HepG2 (cell line): ENCODE results near the gene DRAP1. TPM values are rescaled to one million over a fixed set of nuclear protein-coding genes. Genes with fewer than 3 reads are reported as not detected.

Experiments
- ARID4A ChIP-seq: sonication (generic); formaldehyde crosslinking; IDR thresholded peaks from 2 replicates; pipeline ENCODE4 v1.5.0; 2020; ENCODE audit warnings: mild to moderate bottlenecking, missing genetic modification reagents, borderline replicate concordance
- ATM ChIP-seq: fragments of 450-650 bp; IDR thresholded peaks from 2 replicates; pipeline ENCODE4 v1.7.1; 2017; ENCODE audit warnings: mild to moderate bottlenecking, borderline replicate concordance
- HES4 ChIP-seq: sonication (generic); formaldehyde crosslinking; IDR thresholded peaks from 2 replicates; pipeline ENCODE4 v1.9.0; 2021; ENCODE audit warnings: mild to moderate bottlenecking, missing genetic modification reagents, borderline replicate concordance
- HOXA7 ChIP-seq: sonication (generic); formaldehyde crosslinking; IDR thresholded peaks from 2 replicates; pipeline ENCODE4 v1.8.1; 2022; ENCODE audit warnings: mild to moderate bottlenecking, missing genetic modification reagents, moderate library complexity
- JARID2 ChIP-seq: sonication (generic); formaldehyde crosslinking; IDR thresholded peaks from 2 replicates; pipeline ENCODE4 v1.8.1; 2023; ENCODE audit warnings: missing genetic modification reagents, inconsistent platforms; ENCODE audit not compliant: insufficient replicate concordance
- KAT7 ChIP-seq: IDR thresholded peaks from 2 replicates; pipeline ENCODE4 v1.6.1; 2018; ENCODE audit warnings: borderline replicate concordance, missing compliant biosample characterization
- KDM3A ChIP-seq: IDR thresholded peaks from 2 replicates; pipeline ENCODE4 v1.6.1; 2018; ENCODE audit warnings: low read depth, missing compliant biosample characterization
- NFIB ChIP-seq: sonication (generic); formaldehyde crosslinking; IDR thresholded peaks from 2 replicates; pipeline ENCODE4 v1.9.0; 2021; ENCODE audit warnings: missing genetic modification reagents, mild to moderate bottlenecking, borderline replicate concordance
- NPAS2 ChIP-seq: sonication (generic); formaldehyde crosslinking; IDR thresholded peaks from 2 replicates; pipeline ENCODE4 v1.8.0; 2022; ENCODE audit warnings: mild to moderate bottlenecking, missing genetic modification reagents, borderline replicate concordance
- NR2C2 ChIP-seq: sonication (generic); formaldehyde crosslinking; IDR thresholded peaks from 2 replicates; pipeline ENCODE4 v1.4.0; 2020; ENCODE audit warnings: missing genetic modification reagents, mild to moderate bottlenecking, moderate library complexity, borderline replicate concordance
- SMARCE1 ChIP-seq: fragments of 450-650 bp; IDR thresholded peaks from 2 replicates; pipeline ENCODE4 v1.6.1; 2017; ENCODE audit warnings: borderline replicate concordance
- USF2 ChIP-seq, 2 experiments: sonication (generic) in 1 of 2; formaldehyde crosslinking in 1 of 2; IDR thresholded peaks; 2 replicates each; pipeline versions ENCODE4 v1.5.1 to v1.6.1; 2011 to 2020; ENCODE audit warnings: borderline replicate concordance in 1 of 2, low read depth in 1 of 2, low read length in 1 of 2, mild to moderate bottlenecking in 1 of 2, missing genetic modification reagents in 1 of 2, moderate library complexity in 1 of 2
- ZHX2 ChIP-seq, 2 experiments: sonication (generic) in 1 of 2; formaldehyde crosslinking in 1 of 2; IDR thresholded peaks; 2 replicates each; pipeline versions ENCODE4 v1.6.1 to v1.9.0; 2014 to 2022; ENCODE audit warnings: antibody characterized with exemption in 1 of 2, borderline replicate concordance in 1 of 2, inconsistent platforms in 1 of 2, low read depth in 1 of 2, missing genetic modification reagents in 1 of 2
- ZNF484 ChIP-seq: sonication (generic); formaldehyde crosslinking; IDR thresholded peaks from 2 replicates; pipeline ENCODE4 v1.5.1; 2020; ENCODE audit warnings: mild to moderate bottlenecking, low read depth, missing genetic modification reagents, borderline replicate concordance
- ZNF709 ChIP-seq: sonication (generic); formaldehyde crosslinking; IDR thresholded peaks from 2 replicates; pipeline ENCODE4 v1.5.0; 2020; ENCODE audit warnings: mild to moderate bottlenecking, missing genetic modification reagents
- ZNF713 ChIP-seq: sonication (generic); formaldehyde crosslinking; IDR thresholded peaks from 2 replicates; pipeline ENCODE4 v1.4.0; 2020; ENCODE audit warnings: mild to moderate bottlenecking, missing genetic modification reagents
- polyA plus RNA-seq, 8 experiments: library from polyadenylated mRNA; depleted of rRNA in 3 of 8; stranded (reverse) in 7 of 8; unstranded in 1 of 8; fragments of >200 nt; fragmentation: Illumina TruSeq in 4 of 8; extraction: Trizol in 4 of 8; gene quantifications; 2 replicates each; pipeline versions ENCODE4 v1.2.1 to v1.2.3, GENCODE V29; 2011 to 2016; ENCODE audit warnings: low read depth in 4 of 8, missing spikeins in 1 of 8, mixed read lengths in 1 of 8; ENCODE audit not compliant: insufficient read depth in 1 of 8
- total RNA-seq, 5 experiments: library from RNA; depleted of rRNA; stranded (reverse); fragments of >200 nt; fragmentation: Illumina TruSeq; extraction: Trizol; gene quantifications; 2 replicates each; pipeline ENCODE4 v1.2.3, GENCODE V29; 2016; ENCODE audit warnings: low read depth in 1 of 5

Gene DRAP1
- total and polyA plus RNA-seq, 2 of the 13 experiments (the other 11 are each of a cell fraction or from before 2014, with no cell fraction given) = 46.8 to 52.3 TPM

GRCh38 chr11:65884716-65885092 is 34.5 kb upstream of the DRAP1 start (continued):
- TF ChIP-seq KAT7 (CRISPR knock-in tag) (no peak), ATM (no peak), NFIB (no peak), ZNF709 (CRISPR knock-in tag) (no peak), NR2C2 (no peak), ZNF713 (no peak), SMARCE1 (no peak), JARID2 (CRISPR knock-in tag) (no peak), NPAS2 (CRISPR knock-in tag) (no peak), ARID4A (CRISPR knock-in tag) (peak; percentile 37; the same call in 1 of the 2 replicates), HOXA7 (no peak), KDM3A (CRISPR knock-in tag) (peak; percentile 73; the same call in 1 of the 2 replicates), ZHX2 (IDR thresholded peaks at IDR 0.05; ENCODE audit: low read depth) (no peak), ZHX2 (CRISPR knock-in tag; IDR thresholded peaks at IDR 0.05; ENCODE audit: borderline replicate concordance) (no peak), ZNF484 (CRISPR knock-in tag) (no peak), HES4 (CRISPR knock-in tag) (no peak), USF2 (IDR thresholded peaks at IDR 0.05; ENCODE audit: low read depth, low read length) (no peak), USF2 (CRISPR knock-in tag; IDR thresholded peaks at IDR 0.05; ENCODE audit: borderline replicate concordance) (no peak)
